GM21717 (cell line): ENCODE data around the gene TMIGD1.
"Not testable (repeated sequence)": the region's sequence is repeated elsewhere in the genome, so short reads cannot be mapped to it uniquely, and the experiment has no call there.

Source experiments
- ATAC-seq: cut with Tn5 transposase; IDR thresholded peaks from one replicate; pipeline ENCODE4 v1.9.1; 2021; ENCODE audit warnings: mild to moderate bottlenecking, moderate library complexity; ENCODE audit not compliant: unreplicated experiment

TMIGD1 gene

GRCh38 chr17:30360086-30360808, 26.4 kb upstream of the TMIGD1 start:
- no peak for ATAC-seq

- ATAC-seq = no peak
Measured at GRCh38 chr17:30358055-30358760, 24.4 kb upstream of the TMIGD1 start.

- ATAC-seq = no peak
Measured at GRCh38 chr17:30357476-30357875, 23.6 kb upstream of the TMIGD1 start.

GRCh38 chr17:30354701-30355100, 20.8 kb upstream of the TMIGD1 start:
- ATAC-seq = no peak

GRCh38 chr17:30352240-30352814, 18.5 kb upstream of the TMIGD1 start:
- no peak for ATAC-seq

- ATAC-seq = no peak
Measured at GRCh38 chr17:30351735-30352134, 17.9 kb upstream of the TMIGD1 start.

GRCh38 chr17:30351263-30351662, 17.4 kb upstream of the TMIGD1 start:
- ATAC-seq = not testable (repeated sequence)

GRCh38 chr17:30349252-30349651, 15.4 kb upstream of the TMIGD1 start:
- no peak for ATAC-seq

GRCh38 chr17:30347488-30347887, 13.6 kb upstream of the TMIGD1 start:
- no peak for ATAC-seq

GRCh38 chr17:30346221-30346795, 12.5 kb upstream of the TMIGD1 start:
- ATAC-seq = no peak

- no peak for ATAC-seq
Measured at GRCh38 chr17:30345527-30346075, 11.7 kb upstream of the TMIGD1 start.

- no peak for ATAC-seq
Measured at GRCh38 chr17:30345089-30345433, 11.2 kb upstream of the TMIGD1 start.

GRCh38 chr17:30344283-30345088, 10.6 kb upstream of the TMIGD1 start:
- ATAC-seq = no peak

- ATAC-seq = no peak
Measured at GRCh38 chr17:30343796-30344195, 9.9 kb upstream of the TMIGD1 start.

- ATAC-seq = not testable (repeated sequence)
Measured at GRCh38 chr17:30343244-30343643, 9.4 kb upstream of the TMIGD1 start.

- no peak for ATAC-seq
Measured at GRCh38 chr17:30341703-30342249, 7.9 kb upstream of the TMIGD1 start.

GRCh38 chr17:30340801-30341356, 7.0 kb upstream of the TMIGD1 start:
- ATAC-seq = no peak

GRCh38 chr17:30339086-30339485, 5.2 kb upstream of the TMIGD1 start:
- ATAC-seq = no peak

- ATAC-seq = no peak
Measured at GRCh38 chr17:30337393-30337999, 3.6 kb upstream of the TMIGD1 start.
